PC-3 (cell line): ENCODE results near the gene GCLC.

Experiments used
- EZH2 ChIP-seq: fragments of 300-600 bp; sonication (generic); IDR thresholded peaks from one replicate; pipeline ENCODE4 v1.6.1; 2017; ENCODE audit warnings: antibody characterized with exemption, mild to moderate bottlenecking, low read length; ENCODE audit not compliant: unreplicated experiment
- EZH2phosphoT487 ChIP-seq: fragments of 300-600 bp; sonication (generic); IDR thresholded peaks from 2 replicates; pipeline ENCODE4 v1.6.1; 2018; ENCODE audit warnings: mild to moderate bottlenecking, antibody characterized with exemption, low read length, borderline replicate concordance
- TF ChIP-seq, protein P1 (sequence below): fragments of 300-600 bp; sonication (generic); conservative IDR thresholded peaks from 2 replicates; pipeline ENCODE4 v1.5.1; 2017; ENCODE audit warnings: antibody characterized with exemption, low read depth, mild to moderate bottlenecking, low read length

DNA sequence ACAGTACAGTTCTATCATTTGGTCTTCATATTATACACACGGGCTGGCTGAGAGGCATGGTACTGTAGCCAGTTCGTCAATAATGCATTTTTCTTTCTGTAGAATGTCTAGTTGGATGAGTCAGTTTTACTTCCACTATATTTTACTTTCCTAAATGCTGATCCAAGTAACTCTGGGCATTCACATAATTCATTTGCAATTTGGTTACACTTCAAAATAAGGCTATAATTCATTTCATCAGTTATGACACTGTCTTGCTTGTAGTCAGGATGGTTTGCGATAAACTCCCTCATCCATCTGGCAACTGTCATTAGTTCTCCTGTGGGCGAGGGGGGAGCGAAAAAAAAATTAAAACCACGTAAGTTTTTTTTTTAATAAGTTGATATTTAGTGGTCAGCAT, 46.3 kb downstream of the GCLC start:
- TF ChIP-seq, protein P1, sequence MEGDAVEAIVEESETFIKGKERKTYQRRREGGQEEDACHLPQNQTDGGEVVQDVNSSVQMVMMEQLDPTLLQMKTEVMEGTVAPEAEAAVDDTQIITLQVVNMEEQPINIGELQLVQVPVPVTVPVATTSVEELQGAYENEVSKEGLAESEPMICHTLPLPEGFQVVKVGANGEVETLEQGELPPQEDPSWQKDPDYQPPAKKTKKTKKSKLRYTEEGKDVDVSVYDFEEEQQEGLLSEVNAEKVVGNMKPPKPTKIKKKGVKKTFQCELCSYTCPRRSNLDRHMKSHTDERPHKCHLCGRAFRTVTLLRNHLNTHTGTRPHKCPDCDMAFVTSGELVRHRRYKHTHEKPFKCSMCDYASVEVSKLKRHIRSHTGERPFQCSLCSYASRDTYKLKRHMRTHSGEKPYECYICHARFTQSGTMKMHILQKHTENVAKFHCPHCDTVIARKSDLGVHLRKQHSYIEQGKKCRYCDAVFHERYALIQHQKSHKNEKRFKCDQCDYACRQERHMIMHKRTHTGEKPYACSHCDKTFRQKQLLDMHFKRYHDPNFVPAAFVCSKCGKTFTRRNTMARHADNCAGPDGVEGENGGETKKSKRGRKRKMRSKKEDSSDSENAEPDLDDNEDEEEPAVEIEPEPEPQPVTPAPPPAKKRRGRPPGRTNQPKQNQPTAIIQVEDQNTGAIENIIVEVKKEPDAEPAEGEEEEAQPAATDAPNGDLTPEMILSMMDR: no peak
- no peak for TF ChIP-seq EZH2phosphoT487
- no peak for TF ChIP-seq EZH2
